Measurements from ENCODE around the gene CPT1C. TPM values are rescaled to one million over a fixed set of nuclear protein-coding genes. Genes with fewer than 3 reads are reported as not detected.
A peak's percentile ranks its signal among the peaks of the same experiment; 100 is the strongest.
"Not testable (repeated sequence)": the region's sequence is repeated elsewhere in the genome, so short reads cannot be mapped to it uniquely, and the experiment has no call there.

CPT1C gene
- total and polyA plus RNA-seq, 4 donors = 0.37 to 0.75 (median 0.59) TPM

- TF ChIP-seq, protein P1, sequence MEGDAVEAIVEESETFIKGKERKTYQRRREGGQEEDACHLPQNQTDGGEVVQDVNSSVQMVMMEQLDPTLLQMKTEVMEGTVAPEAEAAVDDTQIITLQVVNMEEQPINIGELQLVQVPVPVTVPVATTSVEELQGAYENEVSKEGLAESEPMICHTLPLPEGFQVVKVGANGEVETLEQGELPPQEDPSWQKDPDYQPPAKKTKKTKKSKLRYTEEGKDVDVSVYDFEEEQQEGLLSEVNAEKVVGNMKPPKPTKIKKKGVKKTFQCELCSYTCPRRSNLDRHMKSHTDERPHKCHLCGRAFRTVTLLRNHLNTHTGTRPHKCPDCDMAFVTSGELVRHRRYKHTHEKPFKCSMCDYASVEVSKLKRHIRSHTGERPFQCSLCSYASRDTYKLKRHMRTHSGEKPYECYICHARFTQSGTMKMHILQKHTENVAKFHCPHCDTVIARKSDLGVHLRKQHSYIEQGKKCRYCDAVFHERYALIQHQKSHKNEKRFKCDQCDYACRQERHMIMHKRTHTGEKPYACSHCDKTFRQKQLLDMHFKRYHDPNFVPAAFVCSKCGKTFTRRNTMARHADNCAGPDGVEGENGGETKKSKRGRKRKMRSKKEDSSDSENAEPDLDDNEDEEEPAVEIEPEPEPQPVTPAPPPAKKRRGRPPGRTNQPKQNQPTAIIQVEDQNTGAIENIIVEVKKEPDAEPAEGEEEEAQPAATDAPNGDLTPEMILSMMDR (IDR thresholded peaks at IDR 0.05; ENCODE audit: low read depth, low read length, missing input control) = no peak
These were observed 27.6 kb downstream of the CPT1C start (continued) for GRCh38 chr19:49718511-49718910.

- H3K4me3 ChIP-seq (ENCODE audit: low read depth in 1 of 3, low read length in 3 of 3) = no peak overlapping the region
- H3K27me3 ChIP-seq (ENCODE audit: control insufficient read depth in 4 of 4, insufficient read depth in 4 of 4, low read length in 3 of 4) = no peaks in the 10 kb centered on the region
- H3K36me3 ChIP-seq (ENCODE audit: control insufficient read depth in 4 of 4, insufficient read depth in 3 of 4, low read depth in 1 of 4, low read length in 3 of 4) = no peaks in the 10 kb centered on the region
- no peaks in the 10 kb centered on the region for H3K9me3 ChIP-seq (ENCODE audit: control insufficient read depth in 4 of 4, low read length in 3 of 4)
- no peak for DNase-seq (ENCODE audit: low spot score)
- no peak for TF ChIP-seq RAD21 (IDR thresholded peaks at IDR 0.05)
- H3K27ac ChIP-seq (ENCODE audit: low read depth in 1 of 2, low read length in 2 of 2) = no peak overlapping the region
- no peaks in the 10 kb centered on the region for H3K4me1 ChIP-seq (ENCODE audit: control insufficient read depth in 4 of 4, insufficient read depth in 4 of 4, low read length in 3 of 4)
- 82% methylated on average over 6 of the region's 6 CpGs for WGBS
- H3K9ac ChIP-seq (ENCODE audit: low read depth in 1 of 2, low read length in 2 of 2) = no peak overlapping the region
These were observed 28.1 kb downstream of the CPT1C start for GRCh38 chr19:49718991-49719390.

DNA sequence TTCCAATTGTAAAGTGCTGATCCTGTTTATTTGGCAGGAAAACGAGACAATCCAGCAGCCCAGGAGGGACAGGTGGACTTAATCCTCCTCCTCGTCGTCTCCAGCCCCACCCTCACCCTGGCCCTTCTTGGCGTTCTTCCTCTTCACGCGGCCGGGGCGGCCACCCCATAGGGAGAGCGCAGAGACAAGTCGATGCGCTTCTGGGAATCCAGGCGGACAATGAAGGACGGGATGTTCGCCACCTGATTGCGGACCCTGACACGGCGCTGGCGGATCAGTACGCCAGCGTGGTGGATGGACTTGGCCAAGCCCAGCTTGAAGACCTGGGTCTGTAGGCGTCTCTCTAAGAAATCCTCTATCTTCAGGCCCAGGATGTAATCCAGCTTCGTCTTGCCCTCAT lies 28.5 kb downstream of the CPT1C start:
- not testable (repeated sequence) for H3K9ac ChIP-seq (ENCODE audit: low read depth in 1 of 2, low read length in 2 of 2); DNase-seq (ENCODE audit: low spot score); H3K27ac ChIP-seq (ENCODE audit: low read depth in 1 of 2, low read length in 2 of 2); H3K9me3 ChIP-seq (ENCODE audit: control insufficient read depth in 4 of 4, low read length in 3 of 4); H3K4me3 ChIP-seq (ENCODE audit: low read depth in 1 of 3, low read length in 3 of 3); H3K27me3 ChIP-seq (ENCODE audit: control insufficient read depth in 4 of 4, insufficient read depth in 4 of 4, low read length in 3 of 4); H3K36me3 ChIP-seq (ENCODE audit: control insufficient read depth in 4 of 4, insufficient read depth in 3 of 4, low read depth in 1 of 4, low read length in 3 of 4); H3K4me1 ChIP-seq (ENCODE audit: control insufficient read depth in 4 of 4, insufficient read depth in 4 of 4, low read length in 3 of 4)
- WGBS = 74% methylated on average over 22 of the region's 22 CpGs

GRCh38 chr19:49727217-49728030 lies 36.5 kb downstream of the CPT1C start:
- 74% methylated on average over 23 of the region's 23 CpGs for WGBS
- Histone ChIP-seq H3K4me3 (ENCODE audit: low read depth in 1 of 3, low read length in 3 of 3) (no peak overlapping the region), H3K36me3 (ENCODE audit: control insufficient read depth in 4 of 4, insufficient read depth in 3 of 4, low read depth in 1 of 4, low read length in 3 of 4) (no peaks in the 10 kb centered on the region), H3K27ac (ENCODE audit: low read depth in 1 of 2, low read length in 2 of 2) (peak overlapping the region; percentile 14 to 50), H3K4me1 (ENCODE audit: control insufficient read depth in 4 of 4, insufficient read depth in 4 of 4, low read length in 3 of 4) (no peaks in the 10 kb centered on the region), H3K27me3 (ENCODE audit: control insufficient read depth in 4 of 4, insufficient read depth in 4 of 4, low read length in 3 of 4) (no peaks in the 10 kb centered on the region), H3K9ac (ENCODE audit: low read depth in 1 of 2, low read length in 2 of 2) (no peak overlapping the region), H3K9me3 (ENCODE audit: control insufficient read depth in 4 of 4, low read length in 3 of 4) (no peaks in the 10 kb centered on the region)
- no peak for DNase-seq (ENCODE audit: low spot score)
- TF ChIP-seq ZBTB33 (IDR thresholded peaks at IDR 0.05) (no peak), NR2F2 (IDR thresholded peaks at IDR 0.05) (peak; percentile 34)

GRCh38 chr19:49730166-49730565 lies 39.2 kb downstream of the CPT1C start:
- DNase-seq (ENCODE audit: low spot score) = no peak
- Histone ChIP-seq H3K36me3 (ENCODE audit: control insufficient read depth in 4 of 4, insufficient read depth in 3 of 4, low read depth in 1 of 4, low read length in 3 of 4) (no peaks in the 10 kb centered on the region), H3K9ac (ENCODE audit: low read depth in 1 of 2, low read length in 2 of 2) (no peak overlapping the region), H3K27me3 (ENCODE audit: control insufficient read depth in 4 of 4, insufficient read depth in 4 of 4, low read length in 3 of 4) (no peaks in the 10 kb centered on the region), H3K27ac (ENCODE audit: low read depth in 1 of 2, low read length in 2 of 2) (no peak overlapping the region), H3K4me3 (ENCODE audit: low read depth in 1 of 3, low read length in 3 of 3) (no peak overlapping the region), H3K9me3 (ENCODE audit: control insufficient read depth in 4 of 4, low read length in 3 of 4) (no peaks in the 10 kb centered on the region), H3K4me1 (ENCODE audit: control insufficient read depth in 4 of 4, insufficient read depth in 4 of 4, low read length in 3 of 4) (no peaks in the 10 kb centered on the region)
- 75% methylated on average over 5 of the region's 5 CpGs for WGBS
- TF ChIP-seq EGR1 (IDR thresholded peaks at IDR 0.05; ENCODE audit: low read depth in 2 of 2) (no peak), FOXA1 (IDR thresholded peaks at IDR 0.05) (no peak), ZBTB33 (IDR thresholded peaks at IDR 0.05) (no peak), HNF4A (conservative IDR thresholded peaks at IDR 0.05) (no peak), NR2F2 (IDR thresholded peaks at IDR 0.05) (no peak), RAD21 (IDR thresholded peaks at IDR 0.05) (no peak), FOXA2 (IDR thresholded peaks at IDR 0.05) (no peak), JUND (IDR thresholded peaks at IDR 0.05) (no peak), YY1 (IDR thresholded peaks at IDR 0.05) (no peak)
- TF ChIP-seq, protein P2, sequence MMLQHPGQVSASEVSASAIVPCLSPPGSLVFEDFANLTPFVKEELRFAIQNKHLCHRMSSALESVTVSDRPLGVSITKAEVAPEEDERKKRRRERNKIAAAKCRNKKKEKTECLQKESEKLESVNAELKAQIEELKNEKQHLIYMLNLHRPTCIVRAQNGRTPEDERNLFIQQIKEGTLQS (IDR thresholded peaks at IDR 0.05) = no peak
- TF ChIP-seq, protein P1 (IDR thresholded peaks at IDR 0.05; ENCODE audit: low read depth, low read length, missing input control) = no peak

All from liver (tissue), 9 donors.